DLD1 (cell line): ENCODE measurements around the gene MEN1.
"Not testable (repeated sequence)": the region's sequence is repeated elsewhere in the genome, so short reads cannot be mapped to it uniquely, and the experiment has no call there.

Experiments
- in situ Hi-C: cut with HindIII; loops from 2 replicates; pipeline ENCODE4 v1.10.0; 2017; ENCODE audit warnings: low sequenced_read_pairs

MEN1 gene

DNA sequence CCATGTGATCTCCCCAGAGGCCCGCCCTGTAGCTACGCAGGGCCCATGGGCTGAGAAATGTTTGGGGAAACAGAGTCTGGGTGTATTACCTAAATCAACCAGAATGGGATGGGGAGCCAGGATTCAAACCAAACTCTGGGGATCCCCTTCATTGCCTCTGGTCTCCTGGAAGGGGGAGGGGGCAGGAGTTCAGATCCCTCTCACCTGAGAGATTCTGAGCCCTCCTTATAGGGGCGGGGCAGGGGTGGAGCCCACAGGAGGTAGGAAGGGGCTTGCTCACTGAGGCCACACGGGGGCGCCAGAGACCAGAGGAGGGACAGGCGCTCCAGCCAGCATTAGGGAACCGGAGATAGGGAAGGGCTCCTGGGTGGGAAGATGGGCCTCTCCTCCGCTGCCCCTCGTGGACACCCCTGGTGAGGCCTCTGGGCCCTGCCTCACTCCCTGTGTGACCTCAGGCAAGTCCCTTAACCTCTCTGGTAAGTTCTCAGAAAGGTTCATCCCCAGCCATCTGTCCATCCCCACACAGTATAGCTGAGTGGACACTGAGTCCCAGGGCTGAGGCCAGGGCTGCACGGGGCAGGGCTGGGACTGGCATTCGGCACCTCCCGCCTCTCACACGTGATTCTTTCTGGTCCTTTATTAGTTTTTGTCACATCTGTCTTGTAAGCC lies 36.8 kb upstream of the MEN1 start:
- in situ Hi-C loops: no loop called here

DNA sequence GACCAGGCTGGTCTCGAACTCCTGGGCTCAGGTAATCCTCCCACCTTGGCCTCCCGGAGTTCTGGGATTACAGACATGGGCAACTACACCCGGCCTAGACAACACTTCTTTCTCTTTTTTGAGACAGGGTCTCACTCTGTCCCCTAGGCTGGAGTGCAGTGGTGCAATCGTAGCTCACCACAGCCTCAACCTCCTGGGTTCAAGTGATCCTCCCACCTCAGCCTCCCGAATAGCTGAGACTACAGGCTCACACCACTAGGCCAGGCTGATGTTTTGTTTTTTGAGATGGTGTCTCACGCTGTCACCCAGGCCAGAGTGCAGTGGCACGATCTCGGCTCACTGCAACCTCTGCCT lies 35.4 kb upstream of the MEN1 start:
- in situ Hi-C loops: not testable (repeated sequence)

DNA sequence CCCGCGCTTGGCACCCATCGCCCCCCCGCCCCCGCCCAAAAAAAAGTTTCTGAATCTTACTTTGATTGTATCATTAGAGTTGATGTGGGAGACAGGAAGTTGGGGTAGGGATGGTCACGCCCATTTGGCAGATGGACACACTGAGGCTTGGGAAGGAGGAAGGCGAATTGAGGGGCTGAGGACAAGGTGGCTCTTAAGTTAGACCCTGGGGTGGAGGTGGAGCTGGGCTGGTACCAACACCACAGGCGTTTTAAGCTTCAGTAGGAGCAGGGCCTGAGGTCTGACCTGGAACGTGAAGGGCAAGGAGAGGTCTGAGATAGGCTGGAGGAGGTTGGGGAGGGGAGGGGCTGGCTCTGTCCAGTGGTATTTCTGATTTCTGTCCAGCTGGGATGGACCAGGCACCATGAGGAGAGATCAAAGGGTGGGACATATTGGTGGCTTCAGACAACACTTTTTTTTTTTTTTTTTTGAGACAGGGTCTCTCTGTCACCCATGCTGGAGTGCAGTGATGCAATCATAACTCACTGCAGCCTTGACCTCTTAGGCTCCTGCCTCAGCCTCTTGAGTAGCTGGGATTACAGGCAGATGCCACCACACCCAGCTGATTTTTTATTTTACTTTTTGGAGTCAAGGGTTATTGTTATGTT lies 34.9 kb upstream of the MEN1 start:
- in situ Hi-C loops: no loop called here

DNA sequence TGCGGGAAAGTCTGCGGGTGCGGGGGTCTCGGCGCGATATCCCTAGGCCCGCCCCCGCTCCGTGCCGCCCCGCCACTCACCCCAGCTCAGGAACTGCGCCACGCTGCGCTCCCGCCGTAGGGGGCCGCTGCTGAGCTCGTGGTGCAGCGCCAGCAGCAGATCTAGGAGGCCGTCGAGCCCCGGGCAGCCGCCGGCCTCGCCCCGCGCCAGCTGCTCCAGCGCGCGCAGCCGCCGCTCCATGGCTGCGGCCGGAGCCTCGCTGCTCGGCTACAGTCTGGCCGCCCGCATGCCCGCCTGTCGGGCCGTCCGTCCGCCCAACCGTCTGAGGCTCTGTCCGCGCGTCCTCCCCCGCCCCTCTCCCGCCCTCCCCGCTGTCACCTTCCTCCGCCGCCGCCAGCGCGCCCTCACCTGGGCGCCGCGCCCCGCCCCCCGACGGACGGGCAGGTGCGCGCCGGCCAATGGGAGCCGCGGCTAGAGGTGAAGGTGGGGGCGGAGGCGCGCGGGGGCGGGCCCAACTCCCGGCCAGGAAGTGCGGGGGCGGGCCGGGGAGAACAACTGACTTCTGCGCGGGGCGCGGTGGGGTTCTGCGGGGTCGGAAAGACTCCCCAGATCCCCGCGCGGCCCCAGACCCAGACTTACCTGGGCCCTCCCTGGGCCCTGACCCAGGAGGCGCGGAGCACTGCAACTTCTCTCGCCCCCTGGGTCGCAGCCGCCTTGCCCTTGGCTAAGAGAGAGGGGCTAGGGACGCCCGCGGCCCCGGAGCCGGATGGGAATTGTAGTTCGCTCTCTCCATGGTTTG lies 34.2 kb upstream of the MEN1 start, which contains the start of gene CDC42BPG:
Gene CDC42BPG (minus strand): TSS at position 324 of the 799 bp plus-strand sequence. CDS start 84 bp downstream, at position 240.
- in situ Hi-C loops: no loop called here

DNA sequence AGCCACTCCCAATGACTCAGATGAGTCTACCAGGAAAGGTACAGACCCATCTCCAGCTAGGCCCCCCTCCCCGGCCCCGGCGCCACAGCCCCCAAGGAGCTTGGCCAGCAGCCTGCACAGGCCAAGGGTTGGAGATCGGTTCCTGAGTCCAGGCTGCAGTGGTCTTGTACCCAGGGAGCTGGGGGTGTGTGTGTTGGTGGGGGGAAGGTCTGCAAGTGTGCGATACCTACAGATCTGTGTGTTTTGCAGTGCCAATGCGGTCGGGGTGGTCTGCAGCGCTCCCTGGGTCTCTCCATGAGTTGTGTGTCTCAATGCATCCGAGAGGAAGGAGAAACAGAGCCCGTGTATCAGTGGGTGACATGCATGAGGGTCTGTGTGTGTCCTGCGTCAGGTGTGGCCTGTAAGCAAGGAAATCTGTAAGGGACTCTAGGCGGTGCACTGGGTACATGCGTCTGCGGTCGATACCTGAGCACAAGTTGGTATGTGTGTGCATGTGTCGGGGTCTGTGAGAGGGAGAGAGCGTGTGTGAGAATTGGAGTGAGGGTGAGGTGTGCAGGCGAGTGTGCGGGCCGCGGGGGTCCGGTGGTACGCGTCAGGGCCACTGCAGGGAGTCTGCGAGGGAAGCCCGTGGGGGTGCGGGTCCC lies 33.5 kb upstream of the MEN1 start:
- in situ Hi-C loops: no loop called here

DNA sequence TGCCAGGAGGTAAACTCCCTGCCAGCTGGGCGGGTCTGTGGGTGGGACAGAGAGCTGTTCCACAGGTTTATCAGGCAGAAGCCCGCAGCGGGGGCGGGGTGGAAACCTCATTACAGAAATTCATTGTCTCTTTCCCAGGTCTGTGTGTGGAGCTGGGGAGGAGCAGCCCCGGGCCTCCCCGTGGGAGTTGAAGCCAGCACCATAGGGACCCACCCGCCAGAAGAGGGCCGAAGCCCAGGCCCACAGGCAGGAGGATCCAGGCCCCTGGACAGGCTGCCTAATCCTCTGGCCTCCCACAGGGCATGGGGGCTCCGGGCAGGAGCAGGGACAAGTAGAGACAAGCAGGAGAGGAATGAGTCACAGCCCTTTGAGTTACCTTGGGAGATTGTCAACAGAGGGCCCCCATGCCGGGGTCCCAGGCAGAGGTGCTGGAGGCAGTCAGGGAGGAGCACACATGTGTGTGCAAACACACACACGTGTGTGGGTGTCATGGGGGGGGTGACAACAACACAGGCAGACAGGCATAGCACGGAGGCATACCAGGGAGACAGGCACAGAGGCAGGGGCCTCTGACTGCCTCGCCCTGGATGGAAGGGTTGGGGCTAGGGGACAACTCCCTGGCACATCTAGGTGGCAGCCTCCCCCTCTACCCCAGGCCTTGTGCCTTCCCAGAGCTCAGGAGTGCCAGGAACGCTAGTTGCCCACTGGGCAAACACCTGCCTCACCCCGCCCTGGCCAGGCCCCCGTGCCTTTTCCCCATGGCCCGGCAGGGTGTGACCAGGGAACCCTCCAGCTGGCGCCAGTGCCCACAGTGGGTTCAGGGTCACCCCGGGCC lies 32.7 kb upstream of the MEN1 start:
- in situ Hi-C loops: no loop called here

DNA sequence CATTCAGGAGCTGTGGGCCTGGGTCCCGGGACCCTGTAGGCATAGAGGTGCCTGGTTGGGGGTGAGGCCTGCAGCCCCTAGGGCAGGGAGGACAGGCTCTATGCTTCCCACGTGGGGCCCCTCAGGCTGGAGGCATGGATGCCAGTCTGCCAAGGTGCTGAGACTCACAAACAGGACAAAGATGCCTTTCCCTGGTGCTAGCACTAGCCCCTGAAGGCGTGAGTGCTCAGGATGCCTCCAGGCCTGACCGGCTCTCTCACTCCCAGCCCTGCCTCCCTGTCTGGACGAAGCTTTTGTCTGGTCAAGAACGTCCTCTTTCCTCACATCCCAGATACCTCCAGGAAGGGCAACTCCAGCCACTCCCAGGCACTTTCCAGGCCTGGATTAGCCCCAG lies 32.0 kb upstream of the MEN1 start:
- in situ Hi-C loops: no loop called here

DNA sequence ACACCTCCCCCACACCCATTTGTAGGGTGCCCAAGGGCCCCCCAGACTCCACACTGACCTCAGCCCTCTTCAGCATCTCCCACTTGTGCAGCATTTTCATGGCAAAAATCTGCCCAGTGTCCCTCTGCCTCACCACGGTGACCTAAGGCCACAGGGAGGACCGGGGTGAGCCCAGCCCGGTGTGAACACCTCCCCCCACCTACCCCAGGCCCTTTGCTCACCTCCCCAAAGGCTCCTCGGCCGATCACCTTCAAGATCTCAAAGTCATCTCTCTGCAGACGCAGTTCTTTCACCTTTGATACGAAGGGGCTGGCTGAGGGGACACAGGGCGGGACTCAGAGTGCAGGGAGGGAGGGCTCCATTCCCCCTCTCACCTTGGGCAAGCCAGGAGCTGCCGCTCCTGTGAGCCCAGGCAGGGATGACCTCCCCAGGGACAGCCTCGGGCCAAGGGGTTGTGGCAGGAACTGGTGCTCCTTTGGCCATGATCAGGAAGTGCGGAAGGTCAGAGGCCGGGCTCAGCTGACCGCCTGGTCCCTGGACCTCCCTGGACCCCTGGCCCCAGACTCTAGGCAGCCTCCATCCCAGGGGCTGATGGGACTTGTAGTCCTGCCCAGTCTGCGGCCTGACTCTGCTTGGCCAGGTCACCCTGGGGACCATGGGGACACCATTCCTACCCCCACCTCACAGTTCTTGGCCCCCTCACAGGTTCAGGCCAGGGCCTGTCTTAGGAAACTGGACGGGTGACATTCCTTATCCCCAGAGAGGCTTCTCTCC lies 31.4 kb upstream of the MEN1 start:
- in situ Hi-C loops: no loop called here

DNA sequence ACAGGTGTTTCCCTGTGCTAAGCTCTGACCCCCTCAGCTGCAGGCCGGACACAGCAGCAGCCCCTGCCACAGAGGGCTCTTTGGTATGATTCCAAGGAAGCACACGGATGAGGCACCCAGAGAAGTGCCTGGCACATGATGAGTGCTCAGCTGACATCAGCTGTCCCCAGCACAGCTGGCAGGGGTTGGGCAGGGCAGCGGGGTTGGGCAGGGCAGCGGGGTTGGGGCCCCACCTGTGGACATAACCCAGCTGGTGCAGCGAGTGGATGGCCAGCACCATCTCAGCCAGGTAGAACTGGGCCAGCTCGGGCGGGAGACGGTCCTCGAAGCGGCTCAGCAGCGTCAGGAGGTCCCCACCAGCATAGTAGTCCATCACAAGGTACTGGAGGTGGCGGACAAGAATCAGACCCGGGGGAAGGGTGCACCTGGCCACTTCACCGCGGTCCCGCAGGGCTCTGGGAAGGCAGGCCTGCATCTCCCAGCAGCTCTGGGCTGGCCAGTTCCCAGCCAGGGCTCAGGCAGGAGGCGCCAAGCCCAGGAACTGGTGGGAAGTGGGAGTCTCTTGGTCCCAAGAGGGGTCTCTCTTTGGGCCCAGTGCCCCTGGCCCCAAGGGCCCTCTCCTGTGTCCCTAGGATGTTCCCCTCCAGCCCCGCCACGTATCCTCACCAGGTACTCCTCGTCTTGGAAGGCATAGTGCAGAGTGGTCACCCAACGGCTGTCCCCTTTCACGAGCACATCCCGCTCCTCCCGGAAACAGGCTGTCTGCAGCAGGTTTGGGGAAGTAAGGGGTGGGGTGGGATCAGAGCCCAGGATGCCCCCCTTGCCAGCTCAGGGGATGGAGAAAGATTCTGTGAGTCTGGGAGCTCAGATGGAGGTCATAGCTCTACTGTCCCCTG lies 29.8 kb upstream of the MEN1 start:
- in situ Hi-C loops: no loop called here

DNA sequence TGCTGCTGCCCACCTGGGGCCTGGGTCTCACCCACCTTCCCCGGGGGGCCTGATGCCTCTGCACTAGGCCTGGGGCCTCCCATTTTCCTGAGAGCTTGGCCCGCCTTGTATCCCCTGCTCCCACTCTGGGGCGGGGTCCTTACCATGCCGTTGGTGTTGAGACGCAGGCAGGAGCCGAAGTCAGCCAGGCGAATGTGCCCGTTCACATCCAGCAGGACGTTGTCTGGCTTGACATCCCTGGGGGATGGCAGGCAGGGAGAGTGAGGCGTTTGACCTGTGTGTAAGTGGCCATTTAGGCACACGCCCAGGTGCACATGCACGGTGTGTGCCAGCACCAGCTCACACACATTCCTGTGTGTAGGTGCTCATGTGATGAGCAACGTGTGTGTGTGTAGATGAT lies 29.0 kb upstream of the MEN1 start:
- in situ Hi-C loops: no loop called here

DNA sequence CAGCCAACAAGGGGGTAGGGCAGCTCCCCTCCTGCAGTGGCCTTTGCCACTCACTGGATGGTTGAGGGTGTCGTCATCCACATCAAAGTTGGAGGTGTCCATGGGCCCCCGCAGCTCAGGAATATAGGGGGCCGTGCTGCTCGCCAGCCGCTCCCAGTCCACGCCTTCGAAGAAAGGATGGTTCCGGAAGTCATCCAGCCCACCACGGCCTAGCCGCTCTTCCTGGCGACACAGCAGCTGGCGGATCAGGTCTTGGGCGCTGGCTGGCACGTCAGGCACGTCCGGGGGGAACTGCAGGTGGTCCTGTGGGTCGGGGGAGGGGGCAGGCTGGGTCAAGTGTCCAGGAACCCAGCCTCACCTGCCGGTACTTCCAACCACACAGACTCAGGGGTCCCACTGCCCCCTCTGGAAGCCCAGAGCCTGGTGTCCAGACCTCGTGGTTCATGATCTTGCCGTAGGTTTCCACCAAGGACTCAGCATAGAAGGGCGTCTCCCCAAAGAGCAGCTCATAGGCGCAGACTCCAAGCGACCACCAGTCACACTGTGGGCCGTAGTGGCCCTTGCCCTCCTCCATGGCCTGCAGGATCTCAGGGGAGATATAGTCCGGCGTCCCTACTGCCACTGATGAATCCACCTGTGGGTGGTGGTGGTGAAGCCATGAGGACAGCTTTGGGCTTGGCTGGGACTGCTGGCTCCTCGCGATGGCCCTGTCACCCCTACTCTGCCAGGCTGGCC lies 28.4 kb upstream of the MEN1 start:
- in situ Hi-C loops: no loop called here

DNA sequence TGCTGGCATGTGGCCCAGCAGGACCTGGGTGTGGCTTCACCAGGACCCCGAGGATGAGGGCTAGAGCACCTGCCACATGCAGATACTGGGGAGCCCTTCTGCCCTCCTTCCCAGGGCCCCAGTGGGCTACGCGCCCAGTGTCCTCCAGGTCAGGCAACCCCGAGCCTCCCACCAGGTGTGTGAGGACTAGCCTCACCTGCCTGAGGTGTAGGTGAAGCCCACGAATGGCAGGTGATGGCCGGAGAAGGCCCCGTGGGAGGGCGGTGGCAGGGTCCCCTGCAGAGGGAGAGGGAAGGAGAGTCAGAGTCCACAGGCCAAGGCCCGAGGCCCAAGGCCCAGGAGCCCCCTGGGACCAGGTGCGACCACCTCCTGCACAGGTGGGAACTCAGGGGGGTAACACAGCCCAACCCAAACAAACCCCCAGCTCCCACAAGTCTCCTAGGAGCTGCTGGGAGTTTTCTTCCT lies 27.6 kb upstream of the MEN1 start:
- in situ Hi-C loops: no loop called here

DNA sequence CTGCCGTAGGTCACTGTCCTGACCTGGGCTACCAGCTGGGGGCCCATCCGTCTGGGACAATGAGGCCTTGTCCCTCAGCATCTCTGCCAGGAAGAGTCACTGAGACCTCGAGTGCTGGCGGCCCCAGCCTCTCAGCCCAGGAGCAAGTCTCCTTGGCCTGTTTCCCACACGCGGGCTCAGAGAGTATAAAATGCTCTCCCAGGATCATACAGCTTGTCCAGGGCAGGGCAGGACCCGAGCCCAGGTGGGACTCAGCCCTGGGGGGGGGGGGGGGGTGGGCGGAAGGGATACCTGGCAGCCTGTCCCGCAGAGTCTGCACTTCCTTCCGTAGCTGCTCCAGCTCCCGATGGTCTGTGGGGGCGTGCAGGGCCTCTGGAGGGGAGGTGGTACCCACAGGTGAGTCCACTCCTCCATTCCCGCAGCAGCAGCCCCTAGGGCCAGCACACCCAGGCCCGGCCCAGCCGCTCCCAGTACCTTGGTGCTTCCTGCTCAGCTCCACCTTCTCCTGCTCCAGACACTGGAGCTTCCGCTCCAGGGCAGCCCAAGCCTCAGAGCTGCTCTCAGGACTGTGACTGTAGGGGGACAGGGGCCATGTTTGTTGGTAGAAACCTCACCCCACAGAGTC lies 26.2 kb upstream of the MEN1 start:
- in situ Hi-C loops: no loop called here

DNA sequence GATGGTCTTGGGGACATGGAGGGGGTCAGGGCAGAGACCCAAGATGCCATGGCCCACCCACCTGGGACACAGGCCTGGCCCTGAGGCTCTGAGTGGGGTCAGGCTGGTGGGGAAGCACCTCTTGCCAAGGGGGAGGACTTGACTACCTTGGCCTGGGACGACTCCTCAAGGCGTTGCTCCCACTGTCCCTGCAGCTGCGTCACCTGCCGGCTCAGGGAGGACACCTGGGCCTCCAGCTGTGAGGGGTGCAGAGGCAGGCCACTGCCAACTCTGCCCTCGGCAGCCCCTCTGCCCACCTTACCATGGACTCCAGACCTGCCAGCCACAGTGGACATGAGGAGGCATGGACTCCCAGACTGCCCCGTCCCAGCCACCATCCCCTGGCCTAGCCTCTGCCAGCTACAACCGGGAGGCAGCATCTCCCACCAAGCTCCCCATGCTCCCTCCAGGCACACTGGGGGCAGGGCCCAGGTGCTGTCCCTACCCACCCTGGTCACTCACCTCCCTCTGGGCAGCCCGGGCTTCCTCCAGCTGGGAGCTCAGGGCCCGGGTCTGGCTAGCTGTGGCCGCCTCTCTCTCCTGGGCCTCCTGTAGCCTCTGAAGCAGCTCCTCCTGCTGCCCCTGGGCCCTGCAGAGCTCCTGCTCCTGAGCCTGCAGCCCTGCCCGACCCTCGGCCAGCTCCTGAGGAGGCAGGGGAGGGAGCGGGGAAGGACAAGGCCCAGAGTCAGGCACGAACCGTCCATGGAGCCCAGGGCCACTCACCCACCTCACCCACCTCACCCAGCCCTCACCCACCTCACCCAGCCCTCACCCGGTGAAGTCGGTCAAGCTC lies 25.5 kb upstream of the MEN1 start:
- in situ Hi-C loops: no loop called here

DNA sequence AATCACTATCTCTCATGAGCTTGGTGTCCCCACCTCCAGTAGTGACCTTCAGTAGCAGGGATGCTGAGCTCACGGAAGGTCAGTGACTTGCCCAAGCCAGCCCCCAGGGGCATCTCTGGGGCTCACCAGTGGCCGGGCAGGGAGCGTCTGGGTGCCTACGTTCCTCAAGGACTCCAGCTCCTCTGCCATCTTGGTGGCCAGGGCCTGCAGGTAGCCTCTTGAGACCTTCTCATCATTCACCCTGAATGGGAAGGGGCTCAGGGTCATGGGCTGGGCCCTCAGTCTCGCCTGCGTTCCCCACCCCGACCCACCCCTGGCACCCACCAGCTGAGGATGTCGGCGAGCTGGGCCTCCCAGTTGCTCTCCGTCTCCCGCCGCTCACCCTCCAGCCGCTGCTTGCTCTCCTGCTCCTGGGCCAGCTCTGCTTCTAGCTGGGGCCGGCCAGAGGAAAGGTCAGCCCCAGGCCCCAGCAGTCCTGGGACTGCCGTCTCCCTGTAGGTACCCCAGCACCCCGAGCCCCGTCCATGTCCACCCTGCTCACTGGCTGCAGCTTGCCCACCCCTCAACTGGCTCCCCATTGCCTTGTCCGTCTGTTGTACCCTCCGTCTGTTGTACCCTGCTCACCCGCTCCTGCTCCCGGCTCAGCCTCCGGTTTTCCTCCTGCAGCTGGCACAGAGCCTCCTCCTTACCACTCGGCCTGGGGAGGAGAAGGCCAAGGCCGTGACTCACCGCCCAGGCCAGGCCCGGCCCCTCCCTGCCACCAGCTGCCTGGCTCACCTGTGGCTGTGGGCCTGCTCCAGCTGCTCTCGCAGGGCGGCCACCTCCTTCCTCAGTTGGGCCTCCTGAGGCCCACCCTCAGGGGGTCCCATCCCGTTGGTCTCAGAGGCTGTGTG lies 24.6 kb upstream of the MEN1 start:
- in situ Hi-C loops: no loop called here
